GM18519 (cell line): ENCODE results near the gene MYO7B.

ENCODE experiments used
- ATAC-seq: cut with Tn5 transposase; IDR thresholded peaks from one replicate; pipeline ENCODE4 v1.9.1; 2021; ENCODE audit warnings: mild to moderate bottlenecking, moderate library complexity; ENCODE audit not compliant: unreplicated experiment, low FRiP score

The MYO7B gene

GRCh38 chr2:127671557-127672302 is 136.2 kb downstream of the MYO7B start:
- ATAC-seq, result no peak

GRCh38 chr2:127672341-127673224 is 137.1 kb downstream of the MYO7B start:
- no peak for ATAC-seq

GRCh38 chr2:127673291-127674069 is 138.0 kb downstream of the MYO7B start:
- no peak for ATAC-seq

GRCh38 chr2:127674241-127675209 is 139.0 kb downstream of the MYO7B start:
- no peak for ATAC-seq

GRCh38 chr2:127675331-127676261 is 140.1 kb downstream of the MYO7B start, which contains the start of gene LIMS2:
TSS of gene LIMS2 (minus strand) at chr2:127675530. CDS start at chr2:127675024, 506 bp downstream.
- no peak for ATAC-seq

- no peak for ATAC-seq
Observed at GRCh38 chr2:127676906-127677305, 141.4 kb downstream of the MYO7B start.

- ATAC-seq, result no peak
Observed at GRCh38 chr2:127678531-127678930, 143.0 kb downstream of the MYO7B start.

- no peak for ATAC-seq
Observed at GRCh38 chr2:127678991-127679390, 143.5 kb downstream of the MYO7B start.

- ATAC-seq, result no peak
Observed at GRCh38 chr2:127679680-127680361, 144.3 kb downstream of the MYO7B start.

- no peak for ATAC-seq
Observed at GRCh38 chr2:127680706-127681287, 145.3 kb downstream of the MYO7B start.

GRCh38 chr2:127681288-127681804 is 145.9 kb downstream of the MYO7B start:
- no peak for ATAC-seq

GRCh38 chr2:127681976-127682857 is 146.7 kb downstream of the MYO7B start:
- ATAC-seq, result no peak

GRCh38 chr2:127683056-127683455 is 147.6 kb downstream of the MYO7B start:
- no peak for ATAC-seq

- ATAC-seq, result no peak
Observed at GRCh38 chr2:127683757-127684156, 148.3 kb downstream of the MYO7B start.

- no peak for ATAC-seq
Observed at GRCh38 chr2:127685410-127686080, 150.1 kb downstream of the MYO7B start.
